ENCODE data around the gene TRPM3. TPM values are rescaled to one million over a fixed set of nuclear protein-coding genes. Genes with fewer than 3 reads are reported as not detected.

Gene TRPM3
- total RNA-seq, 4 donors from 2014 or later = 0.11 to 1.3 (median 0.21) TPM

GRCh38 chr9:70614786-70615463, 506.5 kb downstream of the TRPM3 start:
- Histone ChIP-seq H3K27me3 (no peaks in the 10 kb centered on the region), H3K36me3 (no peaks in the 10 kb centered on the region), H3K4me1 (no peaks in the 10 kb centered on the region), H3K27ac (no peak overlapping the region), H3K4me3 (no peak overlapping the region), H3K9me3 (no peaks in the 10 kb centered on the region)
- TF ChIP-seq EP300 (IDR thresholded peaks at IDR 0.05) = no peak
- TF ChIP-seq POLR2AphosphoS5 (IDR thresholded peaks at IDR 0.05) = no peak
- TF ChIP-seq, protein P1, sequence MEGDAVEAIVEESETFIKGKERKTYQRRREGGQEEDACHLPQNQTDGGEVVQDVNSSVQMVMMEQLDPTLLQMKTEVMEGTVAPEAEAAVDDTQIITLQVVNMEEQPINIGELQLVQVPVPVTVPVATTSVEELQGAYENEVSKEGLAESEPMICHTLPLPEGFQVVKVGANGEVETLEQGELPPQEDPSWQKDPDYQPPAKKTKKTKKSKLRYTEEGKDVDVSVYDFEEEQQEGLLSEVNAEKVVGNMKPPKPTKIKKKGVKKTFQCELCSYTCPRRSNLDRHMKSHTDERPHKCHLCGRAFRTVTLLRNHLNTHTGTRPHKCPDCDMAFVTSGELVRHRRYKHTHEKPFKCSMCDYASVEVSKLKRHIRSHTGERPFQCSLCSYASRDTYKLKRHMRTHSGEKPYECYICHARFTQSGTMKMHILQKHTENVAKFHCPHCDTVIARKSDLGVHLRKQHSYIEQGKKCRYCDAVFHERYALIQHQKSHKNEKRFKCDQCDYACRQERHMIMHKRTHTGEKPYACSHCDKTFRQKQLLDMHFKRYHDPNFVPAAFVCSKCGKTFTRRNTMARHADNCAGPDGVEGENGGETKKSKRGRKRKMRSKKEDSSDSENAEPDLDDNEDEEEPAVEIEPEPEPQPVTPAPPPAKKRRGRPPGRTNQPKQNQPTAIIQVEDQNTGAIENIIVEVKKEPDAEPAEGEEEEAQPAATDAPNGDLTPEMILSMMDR (IDR thresholded peaks at IDR 0.05) = no peak
- no peak for TF ChIP-seq POLR2A (IDR thresholded peaks at IDR 0.05)
- DNase-seq (ENCODE audit: low spot score in 2 of 2) = no peak
- 75% methylated on average over 4 of the region's 4 CpGs for WGBS

DNA sequence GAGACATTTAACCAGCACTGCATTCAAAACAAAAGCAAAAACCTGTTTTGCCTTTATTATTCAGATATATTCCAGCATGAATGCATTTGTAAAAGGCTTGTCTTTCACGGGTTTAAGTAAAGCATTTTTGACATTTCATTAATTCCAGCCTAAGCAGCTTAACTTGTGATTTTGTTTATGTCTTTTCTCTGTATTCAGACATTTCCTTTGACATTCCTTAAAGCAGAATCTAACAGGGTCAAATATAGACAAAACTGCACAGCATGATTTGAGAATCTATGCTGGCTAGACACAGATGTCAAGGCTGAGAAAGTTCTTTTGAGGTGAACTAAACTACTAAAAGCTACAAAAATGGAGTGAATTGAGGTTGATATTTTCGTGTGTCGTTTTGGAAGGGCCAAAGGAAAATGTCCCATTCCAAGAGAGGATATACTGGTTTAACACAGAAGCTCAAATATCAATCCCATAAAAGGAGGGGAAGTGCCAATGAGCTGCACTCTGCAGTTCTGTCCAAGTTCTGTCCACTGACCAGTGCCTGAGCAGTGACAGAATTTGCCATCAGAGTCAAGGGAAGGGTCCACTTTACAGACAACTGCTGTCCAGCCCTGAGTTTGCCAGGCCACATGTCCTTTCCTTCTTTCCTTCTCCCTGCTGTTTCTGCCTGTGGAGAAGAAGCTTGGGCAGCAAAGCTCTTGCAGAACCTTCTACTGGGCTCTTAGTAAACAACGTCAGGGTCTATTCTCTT, 508.2 kb downstream of the TRPM3 start:
- Histone ChIP-seq H3K27me3 (no peaks in the 10 kb centered on the region), H3K4me3 (no peak overlapping the region), H3K9me3 (no peaks in the 10 kb centered on the region), H3K36me3 (no peaks in the 10 kb centered on the region), H3K27ac (no peak overlapping the region), H3K4me1 (no peaks in the 10 kb centered on the region)
- no peak for DNase-seq (ENCODE audit: low spot score in 2 of 2)
- 69% methylated on average over 4 of the region's 4 CpGs for WGBS
- TF ChIP-seq POLR2AphosphoS5 (IDR thresholded peaks at IDR 0.05) = no peak
- no peak for TF ChIP-seq POLR2A (IDR thresholded peaks at IDR 0.05)
- TF ChIP-seq, protein P1 (IDR thresholded peaks at IDR 0.05) = no peak
- no peak for TF ChIP-seq EP300 (IDR thresholded peaks at IDR 0.05)

DNA sequence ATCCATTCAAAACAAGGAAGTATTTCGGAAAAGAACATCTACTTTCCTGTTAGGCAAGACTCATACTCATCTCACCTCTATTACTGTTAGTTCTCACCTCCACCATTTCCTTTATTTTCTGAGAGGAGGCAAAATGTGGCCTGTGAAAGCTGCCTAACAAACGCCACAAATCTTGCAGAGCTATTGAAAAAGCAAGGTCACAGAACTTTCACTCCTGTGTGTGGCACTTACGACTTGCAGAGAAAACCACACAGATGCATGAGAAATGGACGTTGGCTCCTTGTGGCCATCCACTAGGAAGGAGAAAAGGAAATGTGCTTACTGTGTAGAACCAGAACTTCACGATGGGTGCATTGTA, 511.2 kb downstream of the TRPM3 start:
- H3K9me3 ChIP-seq = no peaks in the 10 kb centered on the region
- DNase-seq (ENCODE audit: low spot score in 2 of 2) = no peak
- H3K27me3 ChIP-seq = no peaks in the 10 kb centered on the region
- H3K4me1 ChIP-seq = no peaks in the 10 kb centered on the region
- TF ChIP-seq EP300 (IDR thresholded peaks at IDR 0.05) (no peak), POLR2AphosphoS5 (IDR thresholded peaks at IDR 0.05) (no peak), POLR2A (IDR thresholded peaks at IDR 0.05) (no peak)
- TF ChIP-seq, protein P1 (IDR thresholded peaks at IDR 0.05) = no peak
- no peaks in the 10 kb centered on the region for H3K36me3 ChIP-seq
- 89% methylated on average over 5 of the region's 5 CpGs for WGBS
- no peak overlapping the region for H3K4me3 ChIP-seq
- no peak overlapping the region for H3K27ac ChIP-seq

GRCh38 chr9:70609542-70610286, 511.7 kb downstream of the TRPM3 start:
- no peaks in the 10 kb centered on the region for H3K36me3 ChIP-seq
- no peaks in the 10 kb centered on the region for H3K27me3 ChIP-seq
- H3K27ac ChIP-seq = no peak overlapping the region
- no peak overlapping the region for H3K4me3 ChIP-seq
- 40% methylated on average over 6 of the region's 6 CpGs for WGBS
- no peaks in the 10 kb centered on the region for H3K4me1 ChIP-seq
- no peak for DNase-seq (ENCODE audit: low spot score in 2 of 2)
- no peaks in the 10 kb centered on the region for H3K9me3 ChIP-seq
- TF ChIP-seq, protein P1 (IDR thresholded peaks at IDR 0.05) = no peak
- TF ChIP-seq EP300 (IDR thresholded peaks at IDR 0.05) (no peak), POLR2AphosphoS5 (IDR thresholded peaks at IDR 0.05) (no peak), POLR2A (IDR thresholded peaks at IDR 0.05) (no peak)

DNA sequence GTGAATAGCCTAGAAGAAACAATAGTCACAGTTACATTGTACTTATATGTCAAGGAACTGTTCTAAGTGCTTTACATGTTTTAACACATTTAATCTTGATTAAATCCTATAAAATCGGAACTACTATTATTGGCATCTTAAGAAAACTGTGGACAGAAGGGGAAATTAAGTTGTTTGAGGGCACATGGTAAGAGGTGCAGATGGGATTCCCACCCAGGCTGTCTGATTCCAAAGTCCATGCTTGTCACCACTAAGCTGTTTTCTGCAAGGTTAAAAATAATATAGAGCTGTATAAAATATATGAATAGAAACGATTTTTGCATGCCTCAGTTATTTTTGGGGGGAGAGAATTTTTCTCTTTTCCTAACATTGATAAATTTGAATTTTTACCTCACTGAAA, 512.4 kb downstream of the TRPM3 start:
- no peak for TF ChIP-seq EP300 (IDR thresholded peaks at IDR 0.05)
- no peak for TF ChIP-seq POLR2A (IDR thresholded peaks at IDR 0.05)
- no peak for TF ChIP-seq POLR2AphosphoS5 (IDR thresholded peaks at IDR 0.05)
- TF ChIP-seq, protein P1 (IDR thresholded peaks at IDR 0.05) = no peak
- WGBS = 82% methylated on average over 2 of the region's 2 CpGs
- Histone ChIP-seq H3K27ac (no peak overlapping the region), H3K27me3 (no peaks in the 10 kb centered on the region), H3K4me1 (no peaks in the 10 kb centered on the region), H3K9me3 (no peaks in the 10 kb centered on the region), H3K4me3 (no peak overlapping the region), H3K36me3 (no peaks in the 10 kb centered on the region)
- DNase-seq (ENCODE audit: low spot score in 2 of 2) = no peak
